Spleen (tissue), 7 donors: ENCODE measurements around the gene GIPC2.

ENCODE experiments used
- POLR2A ChIP-seq, 3 donors: fragments of 450-650 bp; IDR thresholded peaks; one replicate each; pipeline ENCODE4 v1.5.1; 2017; ENCODE audit warnings: antibody characterized with exemption in 3 of 3, mild to moderate bottlenecking in 1 of 3
- TF ChIP-seq, protein P1 (sequence below), 11 experiments: fragments of 200-600 bp in 7 of 11; fragments of 450-650 bp in 4 of 11; sonication (generic) in 4 of 11; IDR thresholded peaks in 8 of 11; conservative IDR thresholded peaks in 3 of 11; 1 replicate in 7 of 11; 2 replicates in 4 of 11; pipeline versions ENCODE4 v1.4.0 to v1.8.0; 2016 to 2021; ENCODE audit warnings: antibody characterized with exemption in 11 of 11, inconsistent platforms in 4 of 11, mild to moderate bottlenecking in 1 of 11
- donor health status: DM: no; HTN: no; CAD: no; lungs with moderate emphysema.
- donor health status: DM: no; HTN: no; CAD: no.
- donor health status: DM: no; HTN: no; CAD: no.

DNA sequence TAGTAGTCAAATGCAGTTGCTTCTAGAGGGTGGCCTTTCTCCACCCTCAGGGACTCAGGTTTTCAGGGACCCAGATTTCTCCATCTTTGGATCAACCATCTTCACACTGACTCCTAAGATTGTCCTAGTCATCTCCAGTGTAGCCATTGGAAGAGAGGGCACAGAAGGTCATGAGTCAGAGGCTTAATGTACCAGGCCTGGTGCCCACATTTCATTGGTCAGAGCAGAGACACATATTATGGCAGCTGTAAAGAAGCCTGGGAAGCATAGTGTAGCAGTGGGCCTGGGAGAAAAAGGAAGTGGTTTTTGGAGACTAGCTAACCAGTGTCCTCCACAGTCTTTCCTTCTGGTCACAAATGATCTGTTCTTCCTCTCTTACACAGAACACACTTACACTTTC, 122.5 kb downstream of the GIPC2 start:
- TF ChIP-seq, protein P1, sequence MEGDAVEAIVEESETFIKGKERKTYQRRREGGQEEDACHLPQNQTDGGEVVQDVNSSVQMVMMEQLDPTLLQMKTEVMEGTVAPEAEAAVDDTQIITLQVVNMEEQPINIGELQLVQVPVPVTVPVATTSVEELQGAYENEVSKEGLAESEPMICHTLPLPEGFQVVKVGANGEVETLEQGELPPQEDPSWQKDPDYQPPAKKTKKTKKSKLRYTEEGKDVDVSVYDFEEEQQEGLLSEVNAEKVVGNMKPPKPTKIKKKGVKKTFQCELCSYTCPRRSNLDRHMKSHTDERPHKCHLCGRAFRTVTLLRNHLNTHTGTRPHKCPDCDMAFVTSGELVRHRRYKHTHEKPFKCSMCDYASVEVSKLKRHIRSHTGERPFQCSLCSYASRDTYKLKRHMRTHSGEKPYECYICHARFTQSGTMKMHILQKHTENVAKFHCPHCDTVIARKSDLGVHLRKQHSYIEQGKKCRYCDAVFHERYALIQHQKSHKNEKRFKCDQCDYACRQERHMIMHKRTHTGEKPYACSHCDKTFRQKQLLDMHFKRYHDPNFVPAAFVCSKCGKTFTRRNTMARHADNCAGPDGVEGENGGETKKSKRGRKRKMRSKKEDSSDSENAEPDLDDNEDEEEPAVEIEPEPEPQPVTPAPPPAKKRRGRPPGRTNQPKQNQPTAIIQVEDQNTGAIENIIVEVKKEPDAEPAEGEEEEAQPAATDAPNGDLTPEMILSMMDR (IDR thresholded peaks at IDR 0.05 in 8 of 11, conservative IDR thresholded peaks at IDR 0.05 in 3 of 11): no peak
- TF ChIP-seq POLR2A (IDR thresholded peaks at IDR 0.05): no peak
